Stomach smooth muscle (tissue), 2 donors: ENCODE data around the gene EGLN3.

Experiments
- H3K27ac ChIP-seq: one replicate; pipeline ENCODE4 v1.7.0; 2013; ENCODE audit warnings: mild to moderate bottlenecking, low read length, inconsistent platforms
- H3K27me3 ChIP-seq, 2 donors: one replicate each; pipeline ENCODE4 v1.7.0; 2013; ENCODE audit warnings: low read length in 2 of 2; ENCODE audit not compliant: insufficient read depth in 2 of 2, control insufficient read depth in 1 of 2
- H3K36me3 ChIP-seq, 2 donors: one replicate each; pipeline ENCODE4 v1.7.0; 2013; ENCODE audit warnings: low read length in 2 of 2; ENCODE audit not compliant: control insufficient read depth in 2 of 2, insufficient read depth in 2 of 2
- H3K4me1 ChIP-seq: one replicate; pipeline ENCODE4 v1.7.0; 2013; ENCODE audit warnings: low read length; ENCODE audit not compliant: control insufficient read depth, insufficient read depth
- H3K4me3 ChIP-seq, 2 donors: one replicate each; pipeline ENCODE4 v1.7.0; 2013; ENCODE audit warnings: low read length in 2 of 2
- H3K9ac ChIP-seq, 2 donors: one replicate each; pipeline ENCODE4 v1.7.0; 2013; ENCODE audit warnings: low read length in 2 of 2, mild to moderate bottlenecking in 1 of 2
- H3K9me3 ChIP-seq, 2 donors: one replicate each; pipeline ENCODE4 v1.7.0; 2013; ENCODE audit warnings: low read length in 2 of 2; ENCODE audit not compliant: control insufficient read depth in 2 of 2
- donor health status: healthy.
- donor health status: Pancreatic carcinoma.

Gene EGLN3

DNA sequence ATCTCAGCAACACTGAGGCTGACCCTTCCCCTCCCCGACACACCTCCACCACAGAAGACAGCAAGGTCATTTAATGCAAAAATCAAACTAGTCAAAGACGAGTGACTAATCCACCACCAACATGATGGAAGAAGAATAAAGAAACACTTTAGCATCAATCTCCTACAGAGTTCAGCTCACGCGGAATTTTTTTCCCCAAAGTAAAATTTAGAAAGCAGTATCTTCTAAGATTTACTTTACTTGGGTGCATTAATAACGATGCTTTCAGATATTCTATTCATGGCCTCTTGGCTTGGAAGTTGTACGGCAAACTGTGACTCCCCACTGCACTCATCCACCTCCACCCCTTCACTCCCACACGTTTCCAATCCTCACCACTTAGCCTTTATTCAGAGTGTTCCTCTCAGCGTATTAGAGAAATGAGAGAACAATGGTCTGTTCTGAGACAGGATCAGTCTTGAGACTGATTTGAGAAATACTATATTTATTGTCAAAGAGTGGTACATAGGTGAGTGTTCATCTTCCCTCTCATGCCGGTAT is 1.9 kb downstream of the EGLN3 start:
- H3K4me1 ChIP-seq: peaks cover 37% of the 10 kb centered on the region
- peak overlapping the region; percentile 54 to 86 for H3K9ac ChIP-seq
- peaks cover 0 to 4% of the 10 kb centered on the region in 2 donors for H3K36me3 ChIP-seq
- H3K27me3 ChIP-seq: no peaks in the 10 kb centered on the region
- no peaks in the 10 kb centered on the region for H3K9me3 ChIP-seq
- H3K27ac ChIP-seq: peak overlapping the region; percentile 70
- peak overlapping the region; percentile 74 to 98 for H3K4me3 ChIP-seq

DNA sequence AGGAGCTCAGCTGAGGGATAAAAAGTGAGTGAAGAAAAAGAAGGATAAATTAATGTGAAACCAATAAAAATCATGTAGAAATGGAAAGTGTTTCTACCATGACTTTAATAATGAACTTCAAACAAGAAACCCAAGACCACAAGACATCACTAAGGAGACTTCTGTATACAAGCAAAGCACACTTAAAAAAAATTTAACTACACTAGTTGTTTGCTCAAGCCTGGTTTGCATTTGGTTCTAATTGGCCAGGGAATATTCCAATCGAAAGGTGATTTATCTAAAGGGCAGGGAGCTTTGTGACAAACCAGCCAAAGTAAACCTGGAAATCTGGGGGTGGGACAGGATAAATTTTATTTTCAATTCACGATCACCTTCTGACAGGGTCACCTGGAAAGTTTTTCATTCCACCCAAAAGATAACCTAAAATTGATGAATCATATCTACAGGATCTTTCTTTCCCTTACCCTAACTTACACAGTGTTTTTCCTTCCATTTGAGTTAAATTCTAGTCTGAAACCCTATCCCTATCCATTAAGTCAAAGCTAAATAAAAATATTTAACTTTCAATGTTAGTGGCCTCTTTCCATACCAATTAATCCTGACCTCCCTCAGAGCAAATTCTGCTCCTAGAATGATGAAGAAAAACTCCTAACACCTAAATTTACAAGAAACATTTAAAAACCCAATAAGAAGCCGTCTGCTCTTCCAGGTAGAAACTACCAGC is 2.6 kb downstream of the EGLN3 start:
- H3K4me3 ChIP-seq: peak overlapping the region; percentile 74 to 98
- peaks cover 0 to 4% of the 10 kb centered on the region in 2 donors for H3K36me3 ChIP-seq
- peaks cover 43% of the 10 kb centered on the region for H3K4me1 ChIP-seq
- no peaks in the 10 kb centered on the region for H3K9me3 ChIP-seq
- H3K27me3 ChIP-seq: no peaks in the 10 kb centered on the region
- H3K9ac ChIP-seq: peak overlapping the region; percentile 13 to 54
- H3K27ac ChIP-seq: peak overlapping the region; percentile 70

DNA sequence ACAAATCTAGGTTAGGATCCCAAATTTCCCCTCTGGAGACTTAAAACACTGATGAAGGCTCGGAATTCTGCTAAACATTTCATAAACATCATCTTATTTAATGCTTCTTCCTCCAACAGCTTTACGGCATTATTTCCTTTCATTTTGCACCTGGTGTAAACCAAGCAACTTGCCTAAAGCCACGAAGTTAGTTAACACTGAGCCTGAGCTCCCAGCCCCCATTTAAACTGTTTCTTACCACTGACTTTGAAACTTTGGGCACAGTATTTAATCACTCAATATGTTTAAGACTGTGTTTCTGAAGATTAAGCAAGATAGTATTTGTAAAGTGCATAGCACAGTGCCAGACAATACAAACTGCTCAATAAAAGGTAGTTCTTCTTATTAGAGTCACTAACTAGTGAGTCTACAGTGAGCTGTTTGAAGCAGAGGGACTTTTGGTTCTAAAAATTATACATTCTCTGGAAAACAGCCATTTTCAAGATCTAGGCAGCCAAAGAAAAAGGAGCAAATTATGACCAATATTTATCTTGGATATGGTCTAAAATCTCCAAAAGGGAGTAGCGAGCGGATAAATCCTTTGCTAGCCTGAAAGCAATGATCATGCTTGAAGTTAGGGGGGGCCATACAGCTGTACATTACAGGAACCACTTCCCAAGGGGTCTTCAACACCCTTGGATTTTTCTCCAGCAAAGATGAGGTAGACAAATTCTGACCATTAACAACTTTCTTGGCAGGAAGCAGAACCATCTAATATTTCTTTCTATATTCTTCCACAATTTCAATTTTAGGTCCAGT is 4.0 kb downstream of the EGLN3 start:
- H3K4me3 ChIP-seq: peak overlapping the region; percentile 61 to 98
- H3K9ac ChIP-seq: peak overlapping the region in 1 of 2 donors; percentile 48

DNA sequence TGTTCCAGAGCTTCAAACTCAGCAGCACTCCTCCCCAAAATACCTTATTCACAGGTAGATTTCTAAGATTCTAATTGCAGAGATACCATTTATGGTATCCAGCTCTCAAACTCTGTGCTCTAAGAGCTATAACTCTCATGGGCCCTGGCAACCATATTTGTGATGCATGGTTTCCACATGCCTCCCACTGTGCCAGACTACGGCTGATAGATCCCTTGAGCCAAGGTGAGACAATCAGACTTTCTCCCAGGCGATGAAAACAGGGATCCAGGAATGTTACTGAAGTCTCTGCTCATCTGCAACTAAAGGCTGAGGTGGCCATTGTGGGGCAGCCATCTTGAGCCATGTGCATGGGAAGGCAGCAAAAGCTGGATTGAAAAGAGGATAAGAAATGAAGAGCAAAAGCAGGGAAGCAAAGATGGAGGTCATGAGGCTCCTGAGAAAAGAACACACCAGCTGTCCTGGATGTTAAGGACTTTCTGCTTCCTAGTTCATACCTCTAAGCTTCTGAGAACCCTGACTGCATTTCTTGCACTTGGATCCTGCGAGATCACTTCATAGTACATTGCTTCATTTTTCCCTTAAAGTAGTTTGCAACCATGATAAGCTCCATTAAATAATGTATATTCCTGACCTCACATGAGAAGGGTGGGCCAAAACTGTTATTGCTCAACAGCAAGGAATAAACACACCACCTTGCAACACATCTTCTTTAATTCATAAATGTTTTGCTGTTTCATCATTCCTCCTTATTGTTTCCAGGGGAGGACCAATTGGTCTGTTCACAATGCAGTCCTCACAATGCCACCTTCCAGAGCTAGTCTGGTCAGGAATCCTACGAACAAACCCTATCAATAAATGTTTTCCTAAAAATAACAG is 5.4 kb downstream of the EGLN3 start:
- Histone ChIP-seq H3K27me3 (no peaks in the 10 kb centered on the region), H3K4me1 (peaks cover 53% of the 10 kb centered on the region), H3K36me3 (peaks cover 0 to 6% of the 10 kb centered on the region in 2 donors), H3K27ac (peak overlapping the region; percentile 31), H3K9ac (no peak overlapping the region), H3K4me3 (peak overlapping the region in 1 of 2 donors; percentile 47), H3K9me3 (no peaks in the 10 kb centered on the region)

More for the DNA sequence above, 4.0 kb downstream of the EGLN3 start:
- peaks cover 46% of the 10 kb centered on the region for H3K4me1 ChIP-seq
- no peaks in the 10 kb centered on the region for H3K9me3 ChIP-seq
- H3K36me3 ChIP-seq: peaks cover 0 to 4% of the 10 kb centered on the region in 2 donors
- no peak overlapping the region for H3K27ac ChIP-seq
- H3K27me3 ChIP-seq: no peaks in the 10 kb centered on the region

DNA sequence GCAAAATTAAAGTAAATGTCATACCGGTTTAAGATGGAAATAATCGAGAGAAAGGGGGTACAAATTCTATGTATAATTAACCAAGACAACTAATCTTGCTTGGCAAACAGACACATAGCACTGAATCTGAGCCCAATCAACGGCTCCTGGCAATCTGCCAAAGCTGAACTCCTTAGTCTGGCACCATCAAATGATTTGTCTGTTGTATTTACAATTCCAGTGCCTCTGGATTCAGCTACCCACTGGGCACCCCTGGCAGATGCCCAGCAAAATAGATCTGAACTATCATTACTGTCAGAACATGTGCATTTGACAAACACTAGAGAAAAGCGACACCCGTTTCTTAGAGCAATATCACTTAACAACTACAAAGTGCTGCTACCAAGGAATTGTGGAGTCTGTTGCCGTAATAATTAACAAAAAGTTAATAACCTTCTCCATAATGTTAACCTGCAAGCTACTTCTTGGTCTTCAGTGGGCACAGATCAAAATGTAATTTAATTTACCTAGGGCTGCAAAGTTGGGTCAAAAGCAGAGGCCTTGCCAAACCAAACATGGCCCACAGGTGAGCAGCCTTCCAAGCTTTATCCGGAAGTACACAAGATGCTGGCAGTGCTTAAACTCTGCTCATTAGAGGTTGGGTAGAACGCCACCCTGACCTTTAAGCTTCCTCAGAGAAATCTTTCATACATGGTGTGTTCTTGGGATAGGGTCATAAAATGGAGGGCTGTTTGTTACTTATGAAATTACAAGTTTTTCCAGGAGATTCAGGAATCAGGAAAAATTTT is 7.6 kb downstream of the EGLN3 start:
- no peaks in the 10 kb centered on the region for H3K27me3 ChIP-seq
- no peaks in the 10 kb centered on the region for H3K9me3 ChIP-seq
- peaks cover 0 to 6% of the 10 kb centered on the region in 2 donors for H3K36me3 ChIP-seq
- no peak overlapping the region for H3K9ac ChIP-seq
- peaks cover 52% of the 10 kb centered on the region for H3K4me1 ChIP-seq
- H3K4me3 ChIP-seq: peak overlapping the region in 1 of 2 donors; percentile 44
- peak overlapping the region; percentile 13 for H3K27ac ChIP-seq

DNA sequence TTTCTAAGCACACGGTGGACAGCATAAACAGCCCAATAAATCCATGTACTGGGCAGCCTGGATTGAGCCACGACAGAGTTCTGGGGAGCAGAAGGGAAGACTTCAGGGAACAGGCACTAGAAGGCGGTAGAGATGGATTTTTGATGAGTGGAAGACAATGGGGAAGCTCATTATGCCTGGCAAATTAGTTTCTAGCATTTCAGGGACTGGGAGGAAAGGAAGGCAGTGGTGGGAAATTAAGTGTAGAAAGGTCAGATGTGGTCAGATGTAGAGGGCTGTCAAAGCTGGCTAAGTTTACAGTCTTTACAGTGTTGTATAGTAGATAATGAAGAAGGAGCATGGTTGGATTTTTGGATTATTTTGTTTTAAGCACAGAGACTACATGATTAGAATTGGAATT is 9.2 kb downstream of the EGLN3 start:
- peak overlapping the region; percentile 26 for H3K27ac ChIP-seq
- peaks cover 0 to 6% of the 10 kb centered on the region in 2 donors for H3K36me3 ChIP-seq
- H3K4me1 ChIP-seq: peaks cover 57% of the 10 kb centered on the region
- H3K27me3 ChIP-seq: no peaks in the 10 kb centered on the region
- H3K9me3 ChIP-seq: no peaks in the 10 kb centered on the region
- no peak overlapping the region for H3K4me3 ChIP-seq
- H3K9ac ChIP-seq: no peak overlapping the region

DNA sequence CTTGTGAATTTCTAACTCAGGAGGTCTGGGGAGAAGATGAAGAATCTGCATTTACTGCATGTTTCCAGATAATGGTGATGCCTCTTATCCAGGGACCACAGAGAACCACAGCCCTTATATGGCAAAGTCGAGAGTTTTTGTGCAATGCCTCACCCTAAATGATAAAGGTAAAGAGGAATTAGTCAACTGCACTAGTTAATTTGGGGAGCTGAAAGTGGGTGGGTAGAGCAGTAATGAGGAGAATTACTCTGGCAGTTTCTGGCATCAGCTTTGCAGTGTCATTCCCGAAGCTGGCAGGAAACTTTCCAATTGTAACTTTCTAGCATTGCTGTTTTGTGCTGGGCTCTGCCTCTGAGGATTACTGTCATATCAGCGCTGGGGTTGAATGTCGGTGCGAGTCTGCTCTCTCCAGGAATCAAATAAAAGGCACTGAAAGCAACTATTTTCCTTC is 10.3 kb downstream of the EGLN3 start:
- H3K36me3 ChIP-seq: peaks cover 0 to 5% of the 10 kb centered on the region in 2 donors
- H3K9ac ChIP-seq: peak overlapping the region in 1 of 2 donors; percentile 6
- H3K27ac ChIP-seq: peak overlapping the region; percentile 26
- H3K9me3 ChIP-seq: no peaks in the 10 kb centered on the region
- H3K27me3 ChIP-seq: no peaks in the 10 kb centered on the region
- H3K4me1 ChIP-seq: peaks cover 49% of the 10 kb centered on the region
- no peak overlapping the region for H3K4me3 ChIP-seq

DNA sequence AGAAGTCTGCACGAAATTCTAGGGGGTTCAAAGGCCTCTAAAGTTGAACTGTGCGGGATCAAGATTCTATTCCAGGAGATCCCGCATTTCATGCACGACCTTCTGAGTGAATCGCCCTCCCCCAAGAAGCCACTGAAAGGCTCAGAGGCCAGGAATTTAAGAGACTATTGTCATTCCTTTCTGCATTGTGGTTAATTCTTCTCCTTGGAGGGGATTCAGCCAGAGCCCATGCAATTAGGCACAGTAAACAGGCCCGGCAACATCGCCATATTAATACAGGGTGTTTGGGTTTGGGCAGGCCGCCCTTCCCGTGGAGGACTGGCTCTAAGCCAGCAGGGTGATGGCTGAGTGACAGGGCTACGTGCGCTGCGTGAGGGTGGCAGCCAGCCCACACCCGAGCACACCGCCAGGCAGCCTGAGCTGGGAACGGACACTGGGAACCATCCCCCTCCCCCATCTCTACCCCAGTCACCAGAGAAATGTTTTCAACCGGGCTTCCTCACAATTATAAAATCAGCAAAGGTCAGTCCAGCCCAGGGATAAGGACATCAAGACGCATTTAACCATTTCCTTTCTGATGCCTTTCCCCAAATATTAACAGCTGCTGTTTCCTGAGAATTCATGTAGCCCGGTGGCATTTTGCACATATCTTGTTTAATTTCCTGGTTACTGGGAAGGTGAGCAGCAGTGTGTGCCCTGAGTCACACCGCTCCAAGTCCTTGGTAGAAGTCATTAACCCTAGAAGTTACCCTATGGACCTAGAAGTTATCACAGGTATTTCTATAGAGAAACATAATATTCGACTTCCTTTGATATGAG is 12.5 kb downstream of the EGLN3 start:
- peak overlapping the region; percentile 80 for H3K27ac ChIP-seq
- peak overlapping the region; percentile 52 to 54 for H3K9ac ChIP-seq
- no peaks in the 10 kb centered on the region for H3K9me3 ChIP-seq
- peaks cover 33% of the 10 kb centered on the region for H3K4me1 ChIP-seq
- H3K36me3 ChIP-seq: peaks cover 0 to 2% of the 10 kb centered on the region in 2 donors
- H3K27me3 ChIP-seq: no peaks in the 10 kb centered on the region
- peak overlapping the region; percentile 45 to 68 for H3K4me3 ChIP-seq

DNA sequence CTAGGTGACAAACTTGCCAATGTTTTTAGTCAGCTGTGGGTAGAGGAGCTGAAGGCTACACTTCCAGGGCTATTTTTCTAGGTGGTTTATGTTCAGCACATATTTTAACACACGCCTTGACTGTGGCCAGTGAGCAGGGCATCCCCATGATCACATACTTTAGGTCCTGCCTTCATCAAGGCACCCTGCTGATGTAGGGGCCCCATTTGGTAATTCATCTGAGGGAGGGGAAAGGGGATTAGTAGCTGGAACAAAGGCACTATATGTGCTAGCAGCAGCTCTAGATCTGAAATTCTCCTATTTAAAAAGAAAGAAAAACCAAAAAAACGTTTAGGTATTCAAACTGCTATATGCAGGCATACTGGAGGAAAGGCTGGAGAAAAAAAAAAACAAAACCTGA is 14.5 kb downstream of the EGLN3 start:
- Histone ChIP-seq H3K4me3 (no peak overlapping the region), H3K27ac (no peak overlapping the region), H3K27me3 (no peaks in the 10 kb centered on the region), H3K9me3 (no peaks in the 10 kb centered on the region), H3K36me3 (peaks cover 0 to 2% of the 10 kb centered on the region in 2 donors), H3K4me1 (peaks cover 25% of the 10 kb centered on the region), H3K9ac (no peak overlapping the region)
